RWPE2 (cell line): Measurements from ENCODE around the gene SFTPB.

Experiments
- ATAC-seq: fragments of 200-7000 bp; cut with Tn5 transposase; 3 replicates; pipeline ENCODE4 v1.9.1; 2021; ENCODE audit warnings: low read depth
- DNase-seq: peaks from one replicate; pipeline ENCODE4 v3.0.0-alpha.2; 2020; ENCODE audit warnings: low spot score
- H3K27ac ChIP-seq: fragments of 450-650 bp; 2 replicates; pipeline ENCODE4 v1.5.1; 2017; ENCODE audit warnings: mild to moderate bottlenecking; ENCODE audit not compliant: poor library complexity, severe bottlenecking
- H3K27me3 ChIP-seq: fragments of 250-450 bp; sonication (Bioruptor Pico); 2 replicates; pipeline ENCODE4 v1.5.1; 2021; ENCODE audit warnings: mild to moderate bottlenecking, moderate library complexity; ENCODE audit not compliant: insufficient read depth, poor library complexity, severe bottlenecking
- H3K36me3 ChIP-seq: fragments of 250-450 bp; sonication (Bioruptor Pico); 2 replicates; pipeline ENCODE4 v1.5.1; 2020; ENCODE audit warnings: low read depth, mild to moderate bottlenecking, moderate library complexity
- H3K4me1 ChIP-seq: fragments of 250-450 bp; sonication (Bioruptor Pico); 2 replicates; pipeline ENCODE4 v1.5.1; 2021; ENCODE audit warnings: mild to moderate bottlenecking, moderate library complexity; ENCODE audit not compliant: insufficient read depth, poor library complexity, severe bottlenecking
- H3K4me3 ChIP-seq: fragments of 250-450 bp; sonication (Bioruptor Pico); 2 replicates; pipeline ENCODE4 v1.5.1; 2021; ENCODE audit warnings: mild to moderate bottlenecking, moderate library complexity; ENCODE audit not compliant: severe bottlenecking
- H3K9me3 ChIP-seq: fragments of 250-450 bp; sonication (Bioruptor Pico); 2 replicates; pipeline ENCODE4 v1.5.1; 2021; ENCODE audit warnings: mild to moderate bottlenecking, moderate library complexity; ENCODE audit not compliant: severe bottlenecking
- CTCF ChIP-seq: fragments of 450-650 bp; IDR thresholded peaks from one replicate; pipeline ENCODE4 v1.5.1; 2017; ENCODE audit warnings: mild to moderate bottlenecking, moderate library complexity; ENCODE audit not compliant: poor library complexity, severe bottlenecking

Gene SFTPB

GRCh38 chr2:85710687-85711577 is 42.9 kb upstream of the SFTPB start:
- DNase-seq (no peak), ATAC-seq (no peak)
- H3K36me3 ChIP-seq, result no peaks in the 10 kb centered on the region
- H3K4me1 ChIP-seq, result peaks cover 5% of the 10 kb centered on the region
- no peaks in the 10 kb centered on the region for H3K27me3 ChIP-seq
- no peak for TF ChIP-seq CTCF
- H3K27ac ChIP-seq, result no peak overlapping the region
- no peak overlapping the region for H3K4me3 ChIP-seq
- no peaks in the 10 kb centered on the region for H3K9me3 ChIP-seq

GRCh38 chr2:85709401-85709811 is 41.4 kb upstream of the SFTPB start:
- DNase-seq, result no peak
- H3K9me3 ChIP-seq, result no peaks in the 10 kb centered on the region

DNA sequence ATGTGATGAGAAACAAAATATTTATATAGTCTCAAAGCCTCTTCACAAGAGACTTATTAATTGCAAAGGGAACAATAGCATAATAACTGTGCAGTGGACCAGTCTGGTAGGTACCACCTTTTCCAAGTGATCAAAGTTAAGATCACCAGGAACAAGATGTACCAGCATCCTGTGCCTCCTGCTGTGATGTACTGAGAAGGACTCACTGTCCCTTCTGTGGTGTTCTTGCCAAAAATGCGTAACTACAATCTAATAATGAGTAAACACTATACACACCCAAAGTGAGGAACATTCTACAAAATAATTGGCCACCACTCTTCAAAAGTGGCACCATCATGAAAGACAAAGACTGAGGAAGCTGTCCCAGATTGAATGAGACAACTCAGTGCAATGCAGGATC is 40.6 kb upstream of the SFTPB start:
- no peaks in the 10 kb centered on the region for H3K27me3 ChIP-seq
- no peaks in the 10 kb centered on the region for H3K36me3 ChIP-seq
- no peak overlapping the region for H3K27ac ChIP-seq
- ATAC-seq, result no peak
- H3K4me3 ChIP-seq, result no peak overlapping the region
- no peak for DNase-seq
- H3K9me3 ChIP-seq, result no peaks in the 10 kb centered on the region
- TF ChIP-seq CTCF, result no peak
- H3K4me1 ChIP-seq, result peaks cover 18% of the 10 kb centered on the region

More at GRCh38 chr2:85709401-85709811, 41.4 kb upstream of the SFTPB start:
- Histone ChIP-seq H3K4me1 (peaks cover 18% of the 10 kb centered on the region), H3K4me3 (no peak overlapping the region), H3K27ac (no peak overlapping the region), H3K27me3 (no peaks in the 10 kb centered on the region), H3K36me3 (no peaks in the 10 kb centered on the region)
- no peak for ATAC-seq
- no peak for TF ChIP-seq CTCF

- no peak overlapping the region for H3K4me3 ChIP-seq
- no peaks in the 10 kb centered on the region for H3K36me3 ChIP-seq
- no peaks in the 10 kb centered on the region for H3K27me3 ChIP-seq
- DNase-seq (no peak), ATAC-seq (peak; percentile 79)
- no peaks in the 10 kb centered on the region for H3K9me3 ChIP-seq
- H3K4me1 ChIP-seq, result peaks cover 25% of the 10 kb centered on the region
- TF ChIP-seq CTCF, result peak; percentile 92
- H3K27ac ChIP-seq, result no peak overlapping the region
These were observed 39.3 kb upstream of the SFTPB start for GRCh38 chr2:85707304-85707703.
